Stimulated activated CD8-positive, alpha-beta memory T cell treated with anti-CD3 and anti-CD28 coated beads, Interleukin-4, amount 100 ng/mL, for 24 hours (primary cell): ENCODE data around the gene PISD.

Experiments
- DNase-seq: peaks from one replicate; pipeline ENCODE4 v3.0.0-alpha.2; 2020; ENCODE audit warnings: low read depth

Gene PISD

GRCh38 chr22:31625661-31626426 lies 36.2 kb downstream of the PISD start:
- DNase-seq: no peak

GRCh38 chr22:31625257-31625640 lies 36.8 kb downstream of the PISD start:
- no peak for DNase-seq

DNA sequence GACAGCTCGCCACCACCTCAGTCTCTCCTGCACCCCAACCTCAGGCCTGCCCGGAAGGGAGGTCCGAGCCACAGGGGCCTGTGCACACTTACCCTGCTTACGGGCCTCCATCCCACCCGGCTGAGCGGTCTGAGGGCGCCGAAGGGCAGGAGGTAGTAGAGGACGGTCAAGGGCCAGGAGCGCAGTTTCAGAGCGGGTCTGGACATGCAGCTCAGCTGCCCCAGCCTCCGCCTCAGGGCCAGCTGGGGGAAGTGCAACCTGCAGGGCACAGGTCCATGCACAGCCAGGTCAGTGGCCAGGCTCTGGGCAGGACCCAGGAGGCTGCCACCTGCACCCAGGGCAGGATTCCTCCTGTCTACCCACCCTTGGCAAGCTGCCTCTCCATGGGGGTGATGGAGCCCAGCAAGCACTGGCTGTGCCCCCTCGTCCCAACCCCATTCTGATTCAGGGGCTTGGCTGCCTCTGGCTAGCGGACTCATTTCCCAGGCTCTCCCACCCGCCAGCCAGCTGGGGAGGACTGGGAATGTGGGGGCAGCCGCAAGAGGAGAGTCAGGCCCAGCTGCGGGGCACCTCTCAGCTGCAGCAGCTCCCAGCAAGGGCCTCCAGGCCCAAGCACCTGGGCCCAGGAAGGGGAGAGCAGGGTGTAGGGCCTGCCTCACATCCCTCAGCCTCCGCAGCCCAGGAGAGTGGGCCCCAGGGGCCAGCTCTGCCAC lies 38.3 kb downstream of the PISD start:
- no peak for DNase-seq

DNA sequence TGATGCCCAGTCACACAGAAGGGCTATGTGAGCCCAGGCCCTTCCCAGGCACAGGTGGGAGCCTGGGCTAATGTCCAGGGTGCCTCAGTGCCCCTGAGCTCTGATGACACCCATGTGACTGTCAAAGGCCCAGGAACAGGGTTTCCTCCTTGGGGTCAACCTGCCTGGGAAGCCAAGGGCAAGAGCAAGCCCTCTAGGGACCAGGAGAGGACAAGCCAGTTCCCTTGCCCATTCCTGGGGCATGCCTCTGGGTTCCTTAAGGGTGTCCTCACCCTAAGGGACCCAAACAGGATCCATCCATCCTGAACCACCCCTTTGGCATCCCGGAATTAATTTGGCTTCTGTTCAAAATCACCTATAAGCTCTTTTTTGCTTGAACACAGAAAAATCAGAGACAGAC lies 39.0 kb downstream of the PISD start:
- DNase-seq: no peak

DNA sequence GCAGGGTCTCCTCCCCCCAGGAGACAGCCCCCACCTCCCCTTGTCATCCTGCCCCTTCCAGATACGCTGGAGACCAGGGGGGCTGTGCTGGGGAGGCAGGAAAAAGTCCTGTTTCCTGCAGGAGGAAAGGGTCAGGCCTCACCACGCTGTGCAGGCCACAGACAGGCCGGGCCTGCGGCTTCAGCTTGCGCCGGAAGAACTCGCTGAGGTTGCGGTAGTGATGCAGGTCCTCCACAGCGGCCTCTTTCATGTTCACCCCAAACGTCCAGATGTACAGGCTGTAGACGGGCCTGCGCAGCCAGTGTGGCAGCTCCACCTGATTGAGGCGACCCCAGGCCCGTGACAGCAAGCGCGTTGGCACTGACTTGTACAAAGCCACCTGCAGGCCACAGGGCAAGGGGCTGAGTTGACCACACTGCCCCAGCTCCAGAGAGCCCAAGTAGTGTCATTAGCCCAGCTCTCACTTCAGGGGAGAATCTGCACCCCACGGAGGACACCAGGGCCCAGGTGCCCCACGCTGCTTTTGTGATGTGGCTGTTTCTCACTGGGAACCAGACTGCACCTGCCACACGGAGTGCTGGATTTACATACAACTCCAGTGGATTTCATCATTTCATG lies 40.4 kb downstream of the PISD start:
- no peak for DNase-seq

DNA sequence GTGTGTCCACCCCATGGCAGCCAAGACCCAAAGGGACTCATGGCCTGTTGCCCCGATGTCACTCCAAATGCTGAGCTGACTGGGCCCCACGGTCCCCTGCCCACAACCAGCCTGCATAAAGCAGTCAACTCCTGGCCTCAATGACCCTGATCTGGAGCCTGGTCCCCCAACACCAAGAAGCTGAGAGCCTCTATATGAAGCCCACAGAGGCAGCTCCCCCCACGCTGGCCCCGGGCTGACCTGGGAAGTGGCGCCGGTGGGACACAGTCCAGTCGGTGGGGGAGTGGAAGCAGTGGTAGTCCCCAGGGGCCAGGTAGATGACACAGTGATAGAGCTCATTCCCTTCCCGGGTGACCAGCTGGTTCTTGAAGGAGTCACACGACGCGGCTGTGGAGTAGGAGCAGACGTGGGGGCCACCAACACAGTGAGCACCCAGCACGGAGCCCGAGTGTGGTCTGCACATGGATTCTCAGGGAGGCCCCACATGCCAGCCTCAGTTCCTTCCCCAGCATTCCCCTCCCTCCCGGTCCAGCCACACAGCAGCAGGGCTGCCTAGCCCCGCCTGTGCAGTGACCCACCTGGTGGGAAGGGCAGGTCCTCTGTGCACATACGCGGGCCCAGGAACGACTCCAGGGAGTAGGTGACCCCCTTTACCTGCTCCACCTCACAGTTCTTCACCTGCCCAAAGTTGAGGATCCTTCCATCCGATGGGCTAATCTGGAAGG lies 41.1 kb downstream of the PISD start:
- no peak for DNase-seq

DNA sequence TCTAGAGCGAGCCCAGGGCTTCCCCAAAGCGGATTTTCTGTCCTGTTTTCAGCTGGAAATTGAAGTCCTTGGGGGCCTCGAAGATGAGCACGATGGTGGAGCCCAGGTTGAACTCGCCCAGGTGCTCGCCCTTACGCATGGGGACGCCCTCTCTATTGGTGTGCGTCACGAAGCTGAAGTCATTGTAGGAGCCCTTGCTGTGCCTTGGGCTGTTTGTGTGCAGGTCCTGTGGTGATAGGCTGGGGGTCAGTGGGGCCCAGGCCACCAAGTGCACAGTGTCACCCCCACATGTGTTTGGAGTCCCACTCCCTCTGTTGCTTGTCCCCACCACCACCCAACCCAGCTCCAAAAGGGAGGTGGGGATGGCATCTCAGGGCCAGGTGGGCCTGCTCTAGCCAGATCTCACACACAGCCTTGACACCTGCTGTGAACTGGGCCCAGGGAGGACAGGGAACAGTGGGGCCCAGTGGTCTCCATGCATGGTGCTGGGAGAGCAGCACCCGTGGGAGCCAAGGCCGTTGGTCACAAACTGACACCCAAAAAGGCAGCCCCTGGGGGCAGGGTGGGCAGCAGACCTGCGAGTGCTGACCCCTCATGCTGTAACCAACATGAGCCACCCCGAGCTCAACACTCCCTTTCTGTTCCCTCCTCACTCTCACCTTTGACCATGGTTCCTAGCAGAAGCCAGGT lies 42.3 kb downstream of the PISD start:
- no peak for DNase-seq

- no peak for DNase-seq
Measured at GRCh38 chr22:31618471-31619176, 43.4 kb downstream of the PISD start.

DNA sequence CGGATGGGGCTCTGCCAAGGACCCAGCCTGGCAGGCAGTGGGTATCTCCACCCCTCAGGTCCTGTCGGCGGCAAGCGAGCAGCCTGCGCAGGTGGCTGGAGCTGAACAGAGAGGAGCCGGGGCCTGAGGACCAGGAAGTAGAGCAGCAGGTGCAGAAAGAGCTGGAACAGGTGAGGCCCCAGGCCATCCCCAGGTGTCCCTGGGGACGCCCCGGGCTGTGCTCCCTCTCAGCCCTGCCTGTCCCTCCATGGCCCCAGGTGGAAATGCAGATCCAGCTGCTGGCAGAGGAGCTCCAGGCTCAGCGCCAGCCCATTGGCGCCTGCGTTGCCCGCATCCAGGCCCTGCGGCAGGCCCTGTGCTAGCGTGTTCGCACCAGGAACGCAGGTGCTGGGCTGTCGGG lies 44.0 kb downstream of the PISD start:
- DNase-seq: no peak

DNA sequence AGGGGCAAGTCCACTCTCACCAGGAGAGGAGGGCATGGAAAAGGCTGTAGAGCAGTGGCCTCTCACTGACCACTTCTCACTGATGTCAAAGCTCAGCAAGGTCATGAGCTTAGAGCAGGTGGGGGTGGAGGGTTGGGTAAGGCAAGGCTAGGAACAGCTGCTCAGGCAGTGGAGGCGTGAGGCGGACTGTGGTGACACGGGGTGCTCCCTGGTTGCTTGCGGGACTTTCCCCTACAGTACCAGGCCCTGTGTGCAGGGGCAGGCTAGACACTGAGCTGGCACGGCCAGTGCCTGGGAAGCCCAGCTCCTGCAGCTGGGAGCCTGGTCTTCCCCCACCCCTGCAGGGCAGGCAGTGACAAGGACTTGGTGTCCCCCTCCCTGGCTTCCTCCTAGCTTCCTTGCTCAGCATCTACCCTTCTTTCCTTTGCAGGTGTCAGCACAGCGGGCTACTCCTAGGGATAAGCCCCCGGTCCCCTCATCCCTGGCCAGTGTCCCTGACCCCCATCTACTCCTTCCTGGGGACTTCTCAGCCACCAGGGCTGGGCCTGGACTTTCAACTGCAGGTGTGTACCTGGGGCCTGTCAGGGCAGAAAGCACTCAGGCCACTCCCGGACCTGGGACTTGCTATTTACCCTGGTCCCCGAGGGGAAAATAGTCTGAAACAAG lies 45.6 kb downstream of the PISD start:
- no peak for DNase-seq

- DNase-seq: no peak
Measured at GRCh38 chr22:31615940-31616314, 46.1 kb downstream of the PISD start.

DNA sequence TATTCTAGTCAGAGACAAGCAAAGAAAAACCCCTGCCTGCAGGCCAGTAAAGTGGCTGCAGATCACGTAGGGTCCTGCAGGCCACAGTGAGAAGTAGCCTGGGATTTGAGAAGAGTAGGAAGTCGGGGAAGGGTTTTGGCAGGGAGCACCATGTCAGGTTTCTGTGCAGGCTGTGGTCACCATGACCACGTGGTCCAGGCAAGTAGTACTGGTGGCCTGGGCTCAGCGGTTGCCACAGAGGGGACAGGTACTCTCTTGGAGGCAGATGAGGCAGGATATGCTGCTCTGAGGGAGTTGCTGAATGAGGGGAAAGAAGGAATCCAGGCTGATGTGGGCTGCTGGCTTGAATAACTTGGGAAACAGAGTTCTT lies 46.5 kb downstream of the PISD start:
- no peak for DNase-seq

DNA sequence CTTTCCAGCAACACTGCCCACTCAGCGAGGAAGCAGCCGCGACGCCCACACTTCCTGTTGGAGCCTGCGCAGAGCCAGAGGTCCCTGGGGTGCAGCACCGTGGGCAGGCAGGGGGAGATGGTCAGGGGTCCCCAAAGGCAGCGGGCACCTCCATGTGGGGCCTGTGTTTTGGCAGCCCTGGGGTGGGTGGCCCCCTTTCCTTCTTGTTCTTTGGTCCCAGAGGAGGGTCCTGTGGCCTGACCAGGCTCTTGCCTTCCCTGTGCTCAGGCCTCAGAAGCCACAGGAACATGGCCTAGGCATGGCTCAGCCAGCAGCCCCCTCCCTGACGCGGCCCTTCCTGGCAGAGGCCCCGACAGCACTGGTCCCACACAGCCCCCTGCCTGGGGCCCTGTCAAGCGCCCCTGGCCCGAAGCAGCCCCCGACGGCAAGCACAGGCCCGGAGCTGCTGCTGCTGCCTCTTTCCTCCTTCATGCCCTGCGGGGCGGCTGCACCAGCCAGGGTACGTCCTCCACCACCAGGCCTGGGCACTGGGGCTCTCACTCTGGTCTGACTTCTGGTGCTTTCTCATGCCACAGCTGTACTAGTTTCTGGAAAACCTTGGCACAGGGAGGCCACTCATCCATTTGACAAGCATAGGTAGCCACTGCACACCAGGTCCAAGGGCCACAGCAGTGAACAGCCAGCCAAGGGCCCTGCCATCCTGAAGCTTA lies 47.1 kb downstream of the PISD start:
- no peak for DNase-seq

GRCh38 chr22:31613904-31614296 lies 48.1 kb downstream of the PISD start:
- no peak for DNase-seq

DNA sequence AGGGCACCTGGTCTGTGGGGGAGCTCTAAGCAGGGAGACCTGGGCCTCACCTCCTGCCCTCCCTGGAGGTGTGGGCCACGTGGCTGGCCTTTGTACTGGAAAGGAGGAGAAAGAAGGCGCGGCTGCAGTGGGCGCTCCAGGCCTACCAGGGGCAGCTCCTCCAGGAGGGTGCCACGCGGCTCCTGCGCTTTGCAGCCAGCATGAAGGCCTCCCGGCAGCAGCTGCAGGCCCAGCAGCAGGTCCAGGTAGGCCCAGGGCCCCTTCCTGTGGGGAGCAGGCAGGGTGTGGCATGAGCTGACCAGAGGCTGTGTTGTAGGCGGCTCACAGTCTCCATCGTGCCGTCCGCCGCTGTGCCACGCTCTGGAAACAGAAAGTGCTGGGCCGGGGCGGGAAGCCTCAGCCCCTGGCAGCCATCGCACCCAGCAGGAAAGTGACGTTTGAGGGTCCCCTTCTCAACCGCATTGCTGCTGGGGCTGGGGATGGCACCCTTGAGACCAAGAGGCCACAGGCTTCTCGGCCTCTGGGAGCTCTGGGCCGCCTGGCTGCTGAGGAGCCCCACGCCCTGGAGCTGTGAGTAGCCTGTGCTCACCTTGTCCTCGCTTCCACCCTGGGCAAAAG lies 48.6 kb downstream of the PISD start:
- DNase-seq: no peak

GRCh38 chr22:31612891-31613285 lies 49.1 kb downstream of the PISD start:
- no peak for DNase-seq

- no peak for DNase-seq
Measured at GRCh38 chr22:31611061-31611760, 50.8 kb downstream of the PISD start.

DNA sequence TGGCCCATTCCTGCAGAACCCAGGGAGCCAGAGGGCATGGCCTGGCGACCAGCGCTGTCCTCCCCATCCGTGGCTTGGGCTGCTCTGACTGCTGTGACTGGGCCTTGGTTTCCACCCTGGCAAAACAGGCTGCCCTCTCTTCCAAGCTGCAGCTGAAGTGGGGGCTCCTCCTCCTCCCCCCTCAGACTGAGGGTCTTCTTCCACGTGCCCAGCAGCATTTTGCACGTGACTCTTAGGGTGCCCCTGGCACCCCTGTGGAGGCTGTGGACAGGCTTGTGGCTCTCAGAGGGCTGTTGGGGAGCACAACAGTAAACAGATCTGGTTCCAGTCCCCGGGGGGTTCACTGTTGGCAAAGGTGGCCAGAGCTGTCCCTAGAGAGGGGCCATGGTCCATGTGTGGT lies 51.4 kb downstream of the PISD start:
- DNase-seq: no peak

GRCh38 chr22:31609716-31610115 lies 52.3 kb downstream of the PISD start:
- no peak for DNase-seq
